Upper lobe of right lung (tissue), 1 donor: Measurements from ENCODE around the gene C9orf43. TPM values are rescaled to one million over a fixed set of nuclear protein-coding genes. Genes with fewer than 3 reads are reported as not detected.
"Not testable (repeated sequence)": the region's sequence is repeated elsewhere in the genome, so short reads cannot be mapped to it uniquely, and the experiment has no call there.

Experiments
- ATAC-seq: fragments of 200-7000 bp; cut with Tn5 transposase; one replicate; pipeline ENCODE4 v1.9.1; 2020; ENCODE audit warnings: mild to moderate bottlenecking, moderate library complexity
- DNase-seq: peaks from one replicate; pipeline ENCODE4 v3.0.0-alpha.2; 2020
- H3K27ac ChIP-seq: fragments of 200-600 bp; one replicate; pipeline ENCODE4 v1.8.0; 2022
- H3K27me3 ChIP-seq: fragments of 200-600 bp; one replicate; pipeline ENCODE4 v1.8.0; 2022; ENCODE audit warnings: mild to moderate bottlenecking
- H3K36me3 ChIP-seq: fragments of 200-600 bp; one replicate; pipeline ENCODE4 v1.8.0; 2022
- H3K4me1 ChIP-seq: fragments of 200-600 bp; one replicate; pipeline ENCODE4 v1.8.0; 2022
- H3K4me3 ChIP-seq: fragments of 200-600 bp; one replicate; pipeline ENCODE4 v1.8.0; 2022; ENCODE audit warnings: mild to moderate bottlenecking
- H3K9me3 ChIP-seq: fragments of 200-600 bp; one replicate; pipeline ENCODE4 v1.8.0; 2022
- CTCF ChIP-seq: fragments of 200-600 bp; IDR thresholded peaks from one replicate; pipeline ENCODE4 v1.8.0; 2022; ENCODE audit warnings: antibody characterized with exemption
- intact Hi-C: fragments of 100-400 bp; cut with DNase I; formaldehyde crosslinking; loops from one replicate; pipeline ENCODE4 v1.11.0; 2022
- total RNA-seq: library from RNA; stranded (reverse); fragmentation: NEBNext Ultra II Directional; extraction: Animal tissue kit (Norgen Biotek cat#: 25700); gene quantifications from one replicate; pipeline ENCODE4 v1.2.1, GENCODE V29; 2021
- donor health status: DM: no; HTN: yes; CAD: no; lungs with severe emphysema.

C9orf43 gene
- total RNA-seq, 1 donor from 2014 or later, result not detected

DNA sequence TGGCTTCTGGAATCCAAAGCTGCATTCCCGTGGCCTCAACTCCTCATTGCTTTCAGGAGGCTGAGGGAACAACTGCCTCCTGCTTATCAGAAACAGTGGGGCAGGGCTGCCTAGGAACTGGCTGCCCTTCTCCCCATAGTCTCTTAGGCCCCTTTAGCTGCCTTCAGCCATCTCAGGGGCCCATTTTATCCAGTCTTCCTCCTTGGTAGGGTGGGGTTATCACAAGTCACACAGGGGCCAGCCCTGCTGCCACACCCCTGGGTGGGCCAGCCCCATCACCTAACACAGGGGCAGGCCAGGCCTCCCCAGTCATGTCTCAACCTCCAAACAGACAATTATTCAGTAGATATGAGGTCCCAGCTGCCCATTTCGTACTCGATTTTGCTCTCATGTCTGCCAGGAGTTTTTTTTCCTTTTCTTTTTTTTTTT is 13.3 kb upstream of the C9orf43 start:
- Histone ChIP-seq H3K36me3 (peaks cover 14% of the 10 kb centered on the region), H3K4me3 (no peak overlapping the region), H3K27ac (no peak overlapping the region), H3K4me1 (peaks cover 12% of the 10 kb centered on the region), H3K9me3 (no peaks in the 10 kb centered on the region), H3K27me3 (no peaks in the 10 kb centered on the region)
- intact Hi-C loops, result no loop called here
- ATAC-seq, result no peak
- DNase-seq, result no peak
- TF ChIP-seq CTCF, result no peak

DNA sequence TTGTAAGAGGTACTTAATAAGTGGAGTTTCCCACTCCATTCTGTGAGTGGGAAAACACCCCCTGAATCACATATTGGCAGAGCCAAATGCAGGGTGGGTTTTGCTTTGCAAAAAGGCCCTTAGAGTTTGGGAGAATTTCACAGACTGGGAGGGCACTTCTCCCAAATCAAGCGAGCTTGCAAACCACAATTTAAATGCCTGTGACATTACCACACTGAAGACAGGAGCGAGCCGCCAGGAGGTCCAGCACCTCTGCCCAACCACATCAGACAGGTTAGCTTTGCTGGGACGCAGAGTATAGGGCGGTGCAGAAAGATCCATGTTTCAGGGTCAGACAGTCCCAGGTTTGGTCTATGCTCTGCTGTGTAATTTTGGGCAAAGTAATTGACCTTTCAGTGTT is 11.8 kb upstream of the C9orf43 start:
- Histone ChIP-seq H3K9me3 (no peaks in the 10 kb centered on the region), H3K4me1 (peaks cover 12% of the 10 kb centered on the region), H3K27ac (peak overlapping the region; percentile 17), H3K36me3 (peaks cover under 1% of the 10 kb centered on the region), H3K4me3 (no peak overlapping the region), H3K27me3 (no peaks in the 10 kb centered on the region)
- TF ChIP-seq CTCF, result no peak
- intact Hi-C loops, result no loop called here
- no peak for DNase-seq
- ATAC-seq, result no peak

- Histone ChIP-seq H3K27me3 (no peaks in the 10 kb centered on the region), H3K36me3 (no peaks in the 10 kb centered on the region), H3K4me1 (peaks cover 12% of the 10 kb centered on the region), H3K4me3 (no peak overlapping the region), H3K27ac (no peak overlapping the region), H3K9me3 (no peaks in the 10 kb centered on the region)
- intact Hi-C loops, result no loop called here
- no peak for TF ChIP-seq CTCF
- ATAC-seq (no peak), DNase-seq (no peak)
These were observed 10.8 kb upstream of the C9orf43 start for GRCh38 chr9:113399646-113400200.

GRCh38 chr9:113401027-113401792 is 9.3 kb upstream of the C9orf43 start, which contains the start of gene ALAD:
TSS of gene ALAD (minus strand) at chr9:113401284. CDS start at chr9:113393559, 7,725 bp downstream.
- TF ChIP-seq CTCF, result peak; percentile 96
- ATAC-seq (peak; percentile 99), DNase-seq (peak; percentile 100)
- Histone ChIP-seq H3K36me3 (no peaks in the 10 kb centered on the region), H3K27me3 (no peaks in the 10 kb centered on the region), H3K4me3 (peak within 1 kb of the TSS; percentile 78), H3K4me1 (peaks cover 12% of the 10 kb centered on the region), H3K27ac (peak within 1 kb of the TSS; percentile 73), H3K9me3 (no peaks in the 10 kb centered on the region)
- intact Hi-C loops, result no loop called here

DNA sequence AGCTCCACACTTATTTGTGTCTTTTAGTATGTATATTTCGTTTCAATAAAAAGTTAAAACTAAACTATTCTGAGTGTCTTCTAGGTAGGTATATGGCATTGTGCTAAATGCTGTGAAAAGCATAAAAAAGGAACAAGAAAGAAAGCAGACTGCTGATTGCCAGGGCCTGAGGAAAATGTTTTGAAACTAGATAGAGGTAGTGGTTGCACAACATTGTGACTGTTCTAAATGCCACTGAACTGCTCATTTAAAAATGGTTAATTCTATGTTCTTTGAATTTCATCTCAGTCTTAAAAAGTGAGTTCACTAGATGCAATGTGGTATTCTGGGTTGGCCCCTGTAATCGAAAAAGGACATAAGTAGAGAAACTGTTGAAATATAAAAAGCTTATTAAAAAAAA is 6.9 kb upstream of the C9orf43 start:
- TF ChIP-seq CTCF, result no peak
- ATAC-seq, result no peak

GRCh38 chr9:113406353-113406752 is 4.2 kb upstream of the C9orf43 start:
- H3K36me3 ChIP-seq, result peaks cover 20% of the 10 kb centered on the region
- H3K27me3 ChIP-seq, H3K9me3 ChIP-seq, ATAC-seq, H3K4me3 ChIP-seq, DNase-seq, intact Hi-C loops, H3K27ac ChIP-seq: not testable (repeated sequence)
- peaks cover 19% of the 10 kb centered on the region for H3K4me1 ChIP-seq

More for the DNA sequence above, 6.9 kb upstream of the C9orf43 start:
- Histone ChIP-seq H3K27ac (no peak overlapping the region), H3K9me3 (no peaks in the 10 kb centered on the region), H3K27me3 (no peaks in the 10 kb centered on the region), H3K4me3 (no peak overlapping the region), H3K36me3 (peaks cover 15% of the 10 kb centered on the region), H3K4me1 (peaks cover 19% of the 10 kb centered on the region)
- DNase-seq, result no peak
- intact Hi-C loops, result no loop called here
